GM18907 (cell line): Measurements from ENCODE around the gene CRTAC1.

Source experiments
- ATAC-seq: cut with Tn5 transposase; IDR thresholded peaks from one replicate; pipeline ENCODE4 v1.9.1; 2021; ENCODE audit warnings: mild to moderate bottlenecking, moderate library complexity; ENCODE audit not compliant: unreplicated experiment

The CRTAC1 gene

DNA sequence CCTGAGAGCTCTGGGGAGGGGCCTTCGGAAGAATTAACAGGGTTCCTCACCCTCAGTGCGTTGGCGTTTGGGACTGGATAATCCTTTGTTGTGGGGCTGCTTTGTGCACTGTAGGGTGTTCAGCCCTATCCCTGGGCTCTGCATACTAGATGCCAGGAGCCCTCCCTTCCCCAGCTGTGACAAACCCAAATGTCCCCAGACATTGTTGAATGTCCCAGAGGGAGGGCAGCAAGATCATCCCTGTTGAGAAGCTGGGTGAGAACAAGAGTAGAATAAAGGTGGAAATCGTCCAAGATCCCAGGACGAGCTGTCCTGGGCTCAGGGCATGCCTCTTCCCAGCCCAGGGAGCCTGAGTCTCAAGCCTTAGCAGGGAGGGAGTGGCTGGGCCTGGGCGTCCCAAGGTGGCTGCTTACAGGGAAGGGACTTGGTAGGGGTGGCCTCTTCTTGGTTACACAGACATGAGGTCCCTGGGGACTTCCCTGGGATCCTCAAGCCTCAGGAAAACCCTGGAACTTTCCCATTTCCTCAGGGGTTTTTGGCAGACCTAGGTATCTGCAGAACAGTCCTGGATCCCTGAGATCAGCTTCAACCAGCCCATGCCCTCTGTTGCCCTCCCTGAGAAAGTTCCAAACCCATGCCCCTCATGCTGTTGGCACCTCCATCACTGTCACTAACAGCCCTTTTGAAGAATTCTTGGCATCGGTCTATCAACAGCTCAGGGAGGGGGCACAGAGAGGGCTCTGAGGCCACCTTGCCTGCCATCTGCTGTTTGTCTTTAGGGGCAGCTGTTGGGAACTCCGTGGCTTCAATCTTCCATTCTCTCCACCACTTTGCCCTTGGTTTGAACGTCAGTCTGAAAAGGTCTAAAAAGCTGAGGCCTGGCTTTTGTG, 127.0 kb downstream of the CRTAC1 start:
- ATAC-seq, result no peak

DNA sequence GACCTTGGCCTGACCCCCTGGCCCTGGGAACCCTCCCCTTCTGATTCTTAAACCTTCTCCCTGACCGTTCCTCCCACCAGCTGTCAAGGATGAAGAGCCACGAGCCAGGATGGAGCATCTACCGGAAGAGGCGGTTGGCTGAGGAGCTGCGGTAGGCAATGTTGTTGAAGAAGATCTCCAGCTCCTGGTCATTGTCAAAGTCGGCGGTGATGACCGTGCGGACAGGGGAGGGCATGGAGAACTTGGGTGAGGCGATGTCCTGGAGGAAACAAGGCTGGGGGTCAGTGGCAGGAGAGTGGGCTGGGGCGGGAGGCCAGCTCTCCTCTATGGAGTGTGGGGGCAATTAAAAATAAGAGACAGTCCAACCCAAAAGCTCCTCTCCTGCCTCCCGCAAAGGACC, 129.0 kb downstream of the CRTAC1 start:
- ATAC-seq, result no peak

DNA sequence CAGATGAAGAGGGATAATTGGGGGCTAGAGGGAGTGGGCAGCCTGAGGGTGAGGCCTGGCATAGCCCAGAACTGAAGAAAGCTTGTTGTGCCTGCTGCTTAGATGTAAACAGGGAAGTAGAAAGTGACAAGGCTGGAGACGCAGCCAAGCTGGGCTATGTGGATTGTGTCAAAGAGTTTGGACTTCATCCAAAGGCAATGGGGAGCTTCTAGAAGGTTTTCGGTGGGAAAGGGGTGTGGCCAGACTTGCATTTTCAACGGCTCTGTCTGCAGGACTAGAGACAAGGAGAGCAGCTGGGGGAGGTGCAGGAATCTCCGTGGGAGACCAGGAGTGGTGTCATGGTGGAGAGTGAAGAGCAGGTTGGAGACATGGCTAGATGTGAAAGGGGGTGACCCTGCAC, 132.0 kb downstream of the CRTAC1 start:
- ATAC-seq, result no peak

DNA sequence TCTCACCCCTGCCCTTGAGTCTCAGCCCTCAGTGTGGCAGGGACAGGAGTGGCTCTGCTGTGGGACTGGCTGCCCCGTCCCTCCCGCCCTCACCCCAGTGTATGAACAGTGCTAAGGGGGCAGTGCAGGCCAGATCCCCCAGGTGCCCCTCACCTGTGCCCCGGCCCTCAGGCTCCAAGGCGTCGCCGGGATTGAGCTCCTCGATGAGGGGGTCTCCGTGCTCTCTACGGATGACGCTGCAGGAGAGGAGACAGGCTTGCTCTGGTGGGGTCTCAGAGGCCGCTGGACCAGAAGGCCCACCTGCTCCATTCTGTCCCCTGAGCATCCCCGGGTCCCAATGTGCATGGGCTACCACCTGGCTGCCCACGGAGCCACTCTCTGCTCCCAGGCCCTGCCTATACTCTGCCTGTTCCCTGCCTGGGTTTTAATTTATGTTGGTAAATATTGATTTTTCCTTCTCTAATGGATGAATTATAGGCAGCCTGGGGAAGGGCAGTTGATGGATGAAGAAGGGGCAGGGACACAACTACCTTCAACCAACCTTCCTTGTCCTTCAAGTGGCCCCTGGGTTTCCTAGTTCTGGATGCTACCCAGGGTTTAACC, 133.6 kb downstream of the CRTAC1 start:
- no peak for ATAC-seq

DNA sequence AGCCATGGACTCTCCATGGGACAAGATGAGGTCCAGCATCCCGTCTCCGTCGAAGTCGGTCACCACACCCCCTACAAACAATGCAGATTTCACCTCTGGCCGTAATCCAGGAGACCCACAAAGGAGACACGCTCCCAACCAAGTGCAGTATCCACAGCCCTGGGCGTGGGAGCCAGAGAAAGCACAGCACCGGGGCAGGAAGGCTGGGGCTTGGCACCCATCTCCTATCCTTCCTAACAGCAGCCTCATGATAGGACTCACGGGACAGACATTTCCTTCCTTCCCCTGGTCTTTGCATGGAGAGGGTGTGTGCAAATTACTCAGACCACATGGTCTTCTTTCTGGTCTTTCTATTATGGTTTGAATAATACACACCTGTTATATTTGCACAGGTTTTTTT, 134.5 kb downstream of the CRTAC1 start:
- ATAC-seq, result no peak

DNA sequence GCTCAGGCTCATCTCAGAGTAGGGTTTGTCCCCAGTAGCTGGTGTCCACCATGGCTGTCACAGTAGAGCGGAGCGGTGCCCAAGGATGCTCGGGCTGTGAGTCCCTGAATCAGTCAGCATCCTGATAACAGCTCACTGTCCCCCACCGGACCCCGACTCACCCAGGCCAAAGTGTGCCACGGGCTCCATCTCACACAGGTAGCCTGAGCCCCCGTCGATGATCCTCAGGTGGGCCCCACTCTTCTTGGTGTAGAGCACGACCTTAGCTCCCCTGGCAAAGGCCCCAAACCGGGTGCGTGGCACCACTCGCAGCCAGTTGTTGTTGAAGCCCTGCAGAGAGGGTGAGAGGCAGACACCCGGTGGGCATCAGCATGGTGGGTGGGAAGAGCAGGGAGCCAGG, 135.3 kb downstream of the CRTAC1 start:
- ATAC-seq, result no peak

DNA sequence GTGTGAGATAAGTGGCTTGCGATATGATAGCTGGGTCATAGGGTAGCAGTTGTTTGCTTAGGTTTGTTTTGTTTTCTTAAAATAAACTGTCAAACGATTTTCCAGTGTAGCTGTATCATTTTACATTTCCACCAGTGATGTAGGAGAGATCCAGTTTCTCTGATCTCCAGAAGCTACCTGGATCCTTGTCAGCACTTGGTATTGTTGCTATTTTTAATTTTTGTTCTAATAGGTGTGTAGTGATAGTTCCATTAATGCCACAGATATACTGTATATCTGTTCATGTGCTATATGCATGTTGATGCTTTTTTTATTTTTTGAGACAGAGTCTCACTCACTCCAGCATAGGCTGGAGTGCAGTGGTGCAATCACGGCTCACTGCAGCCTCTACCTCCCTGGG, 136.3 kb downstream of the CRTAC1 start:
- ATAC-seq, result no peak

DNA sequence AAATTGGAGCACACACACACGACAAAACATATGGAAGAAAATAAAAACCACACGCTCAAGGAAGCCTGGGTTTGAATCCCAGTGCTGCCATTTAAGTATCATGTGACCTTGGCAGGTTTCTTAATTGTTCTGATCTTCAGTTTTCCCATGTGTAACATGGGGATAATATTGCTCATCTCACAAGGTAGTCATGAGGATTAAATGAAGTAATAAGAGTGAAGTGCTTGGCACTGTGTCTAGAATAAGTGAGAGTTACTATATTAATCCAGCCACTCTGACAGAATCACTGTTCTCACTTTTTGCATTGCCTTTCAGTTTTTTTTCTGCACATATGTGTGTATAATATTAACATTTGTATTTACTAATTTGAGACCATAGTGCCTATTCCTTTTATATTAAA, 137.5 kb downstream of the CRTAC1 start:
- ATAC-seq, result no peak

DNA sequence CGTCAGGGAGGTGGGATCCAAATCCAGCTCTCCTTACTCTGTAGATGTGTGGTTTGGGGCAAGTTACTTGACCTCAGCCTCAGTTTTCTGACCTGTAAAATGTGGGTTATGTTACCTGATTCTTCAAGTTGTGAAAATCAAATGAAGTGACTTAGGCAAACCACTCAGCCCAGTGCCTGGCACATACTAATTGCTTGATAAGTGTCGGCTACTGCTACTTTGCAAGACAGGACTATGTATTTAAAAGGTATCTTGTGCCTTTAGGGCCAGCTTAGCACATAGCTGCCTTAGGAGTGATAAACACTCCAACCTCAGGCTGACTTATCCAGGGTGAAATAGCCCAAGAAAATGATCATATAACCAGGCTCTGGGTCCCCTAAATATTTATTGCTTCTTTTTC, 137.9 kb downstream of the CRTAC1 start:
- no peak for ATAC-seq

DNA sequence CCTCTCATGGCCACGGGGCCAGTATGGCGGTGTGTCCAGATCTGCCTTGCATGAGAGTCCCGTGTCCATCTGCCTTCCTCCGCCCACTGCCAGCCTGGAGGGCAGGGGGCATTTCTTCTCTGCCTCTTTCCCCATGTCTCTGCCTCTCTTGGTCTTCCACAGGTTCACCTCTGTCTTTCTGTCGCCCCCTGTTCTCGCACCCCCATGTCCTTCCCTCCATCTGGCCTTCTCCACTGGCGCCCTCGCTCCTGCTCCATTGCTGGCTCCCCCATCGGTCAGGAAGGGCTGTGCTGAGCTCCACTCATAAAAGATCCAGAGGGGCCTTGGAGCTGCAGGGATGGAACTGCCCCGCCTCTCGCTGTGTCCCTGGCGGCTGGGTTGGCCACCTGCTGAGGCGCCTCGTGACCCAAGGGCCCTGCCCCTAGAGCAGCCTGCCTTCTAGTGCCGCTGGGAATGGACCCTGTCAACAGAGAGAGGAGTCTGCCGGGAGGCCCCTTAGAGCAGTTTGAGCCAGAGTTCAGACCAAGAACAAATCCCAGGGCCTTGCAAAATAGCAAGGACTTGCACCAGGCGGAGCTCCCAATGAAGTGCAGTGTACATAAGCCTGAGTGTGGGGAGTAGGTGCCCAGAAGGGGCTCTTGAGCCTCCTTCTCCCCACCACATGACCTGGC, 138.8 kb downstream of the CRTAC1 start:
- ATAC-seq, result no peak

DNA sequence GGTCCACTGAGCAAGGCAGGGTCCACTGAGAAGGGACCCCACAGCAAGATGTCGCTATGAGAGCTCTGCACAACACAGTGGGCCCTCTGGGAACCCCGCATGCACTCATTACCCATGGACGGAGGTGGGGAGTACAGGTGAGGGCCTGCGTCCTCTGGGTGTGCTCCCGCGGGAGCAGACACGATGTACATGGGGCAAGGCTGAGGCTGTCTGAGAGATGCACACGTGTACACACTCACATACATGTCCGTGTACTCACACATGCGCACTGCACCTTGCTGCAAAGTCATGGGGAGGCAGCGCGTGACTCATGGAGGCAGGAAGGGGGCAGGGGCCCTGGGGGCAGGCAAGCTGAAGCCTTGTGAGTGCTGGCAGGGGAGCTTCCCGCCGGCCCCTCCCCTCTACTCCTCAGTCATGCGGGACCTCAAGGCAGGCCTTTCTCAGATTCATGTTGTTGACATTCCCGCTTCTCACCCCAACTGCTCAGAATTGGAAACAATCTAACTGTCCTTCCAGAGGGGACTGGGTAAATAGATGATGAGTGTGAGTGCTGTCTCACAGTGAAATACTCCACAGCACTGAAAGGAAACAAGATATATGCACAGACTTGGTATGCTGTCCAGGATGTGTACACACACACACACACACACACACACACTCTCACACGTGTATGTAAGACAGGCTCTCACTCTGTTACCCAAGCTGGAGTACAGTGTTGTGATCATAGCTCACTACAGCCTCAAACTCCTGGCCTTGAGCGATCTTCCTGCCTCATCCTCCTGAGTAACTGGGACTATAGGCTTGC, 140.8 kb downstream of the CRTAC1 start:
- no peak for ATAC-seq

DNA sequence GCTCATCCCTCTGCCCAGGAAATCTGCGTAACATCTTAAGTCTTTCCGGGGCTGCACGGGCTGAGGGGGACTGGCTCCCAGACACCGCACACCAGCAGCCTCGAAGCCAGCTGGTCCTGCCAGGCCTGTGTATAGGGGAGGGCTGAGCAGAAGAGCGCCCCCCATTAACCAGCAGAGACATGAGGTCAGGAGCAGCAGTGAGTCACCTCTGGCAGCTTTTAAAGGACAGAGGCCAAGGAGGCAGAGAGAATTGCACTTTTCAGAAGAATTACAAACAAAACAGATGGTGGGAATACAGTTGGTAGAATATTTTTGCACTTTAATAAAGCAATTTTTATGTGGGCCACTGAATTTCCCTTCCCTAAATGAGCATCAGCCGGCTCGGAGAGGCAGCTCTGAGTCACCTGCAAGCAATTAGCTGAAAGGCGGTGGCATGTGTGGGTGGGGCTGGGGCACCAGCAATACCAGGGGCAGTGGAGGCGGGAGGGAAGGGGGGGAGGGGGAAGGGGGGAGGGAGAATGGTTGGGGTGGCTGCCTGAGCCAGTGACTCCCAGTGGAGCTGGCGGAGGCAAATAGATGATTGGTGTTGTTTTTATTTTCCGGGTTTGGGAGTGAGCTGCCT, 141.7 kb downstream of the CRTAC1 start:
- no peak for ATAC-seq

DNA sequence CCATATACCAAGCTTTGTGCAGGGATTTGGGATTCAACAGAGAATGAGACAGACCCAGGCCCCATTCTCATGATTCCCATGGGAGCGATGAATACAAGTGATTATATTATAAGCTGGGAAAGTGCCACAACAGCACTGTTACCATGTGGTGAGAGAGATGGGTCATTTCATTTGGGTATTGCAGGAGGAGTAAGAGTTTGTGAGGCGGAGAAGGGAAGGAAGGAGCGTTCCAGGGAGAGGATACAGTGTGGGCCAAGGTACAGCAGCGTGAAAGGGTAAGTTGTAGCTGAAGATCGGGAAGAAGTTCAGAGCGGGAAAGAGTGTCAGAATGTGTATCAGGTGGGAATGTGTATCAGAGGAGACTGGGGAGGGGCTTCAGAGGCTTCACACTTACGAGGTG, 142.3 kb downstream of the CRTAC1 start:
- ATAC-seq, result no peak

DNA sequence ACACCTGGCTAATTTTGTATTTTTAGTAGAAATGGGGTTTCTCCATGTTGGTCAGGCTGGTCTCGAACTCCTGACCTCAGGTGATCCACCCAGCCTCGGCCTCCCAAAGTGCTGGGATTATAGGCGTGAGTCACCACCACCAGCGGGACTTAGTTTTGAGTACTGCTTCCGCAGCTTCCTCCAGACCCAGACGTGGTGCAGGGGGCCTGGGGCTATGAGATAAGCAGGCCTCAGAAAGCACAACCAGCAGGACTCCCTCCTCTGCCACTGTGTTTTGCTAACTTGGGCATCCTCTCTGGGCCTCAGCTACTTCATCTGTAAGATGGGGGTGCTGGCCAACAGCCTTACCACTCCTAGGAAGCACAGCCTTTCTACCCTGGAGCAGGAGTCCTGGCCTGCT, 143.0 kb downstream of the CRTAC1 start:
- ATAC-seq, result no peak

DNA sequence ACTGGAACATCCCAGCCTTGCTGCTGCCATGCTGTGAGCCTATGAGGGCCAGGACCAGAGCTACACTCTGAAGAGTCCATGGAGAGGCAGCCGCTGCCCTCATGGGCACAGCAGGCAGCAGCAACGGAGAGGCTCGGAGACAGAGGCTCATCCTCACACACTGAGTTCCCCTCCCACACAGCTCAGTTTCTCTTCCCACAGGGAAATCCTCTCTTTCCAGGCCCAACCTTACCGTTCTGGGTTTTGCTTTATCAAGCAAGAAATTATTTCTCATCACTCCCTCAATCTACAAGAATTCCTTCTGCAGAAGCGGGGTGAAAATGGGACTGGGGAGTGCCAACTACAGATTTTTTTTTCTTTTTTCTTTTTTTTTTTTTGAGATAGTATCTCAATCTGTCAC, 144.1 kb downstream of the CRTAC1 start:
- no peak for ATAC-seq

DNA sequence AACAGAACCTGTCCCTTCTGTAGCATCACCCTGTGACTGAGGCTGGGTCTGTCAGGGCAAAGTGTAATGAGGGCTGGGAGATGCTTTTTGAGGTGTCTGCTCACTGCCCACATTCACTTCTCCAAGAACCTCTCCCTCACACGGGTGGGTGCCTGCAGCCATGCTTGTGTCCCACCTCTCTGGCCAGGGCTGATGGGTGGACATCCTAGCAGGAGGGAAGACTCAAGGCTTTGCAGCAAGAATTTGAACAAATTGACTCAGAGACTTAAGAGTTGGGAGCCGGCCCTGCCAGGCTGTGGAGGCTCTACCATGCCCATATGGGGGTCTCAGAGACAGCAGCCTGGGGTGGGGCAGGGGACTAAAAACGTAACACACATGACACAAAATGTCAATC, 147.3 kb downstream of the CRTAC1 start:
- no peak for ATAC-seq

DNA sequence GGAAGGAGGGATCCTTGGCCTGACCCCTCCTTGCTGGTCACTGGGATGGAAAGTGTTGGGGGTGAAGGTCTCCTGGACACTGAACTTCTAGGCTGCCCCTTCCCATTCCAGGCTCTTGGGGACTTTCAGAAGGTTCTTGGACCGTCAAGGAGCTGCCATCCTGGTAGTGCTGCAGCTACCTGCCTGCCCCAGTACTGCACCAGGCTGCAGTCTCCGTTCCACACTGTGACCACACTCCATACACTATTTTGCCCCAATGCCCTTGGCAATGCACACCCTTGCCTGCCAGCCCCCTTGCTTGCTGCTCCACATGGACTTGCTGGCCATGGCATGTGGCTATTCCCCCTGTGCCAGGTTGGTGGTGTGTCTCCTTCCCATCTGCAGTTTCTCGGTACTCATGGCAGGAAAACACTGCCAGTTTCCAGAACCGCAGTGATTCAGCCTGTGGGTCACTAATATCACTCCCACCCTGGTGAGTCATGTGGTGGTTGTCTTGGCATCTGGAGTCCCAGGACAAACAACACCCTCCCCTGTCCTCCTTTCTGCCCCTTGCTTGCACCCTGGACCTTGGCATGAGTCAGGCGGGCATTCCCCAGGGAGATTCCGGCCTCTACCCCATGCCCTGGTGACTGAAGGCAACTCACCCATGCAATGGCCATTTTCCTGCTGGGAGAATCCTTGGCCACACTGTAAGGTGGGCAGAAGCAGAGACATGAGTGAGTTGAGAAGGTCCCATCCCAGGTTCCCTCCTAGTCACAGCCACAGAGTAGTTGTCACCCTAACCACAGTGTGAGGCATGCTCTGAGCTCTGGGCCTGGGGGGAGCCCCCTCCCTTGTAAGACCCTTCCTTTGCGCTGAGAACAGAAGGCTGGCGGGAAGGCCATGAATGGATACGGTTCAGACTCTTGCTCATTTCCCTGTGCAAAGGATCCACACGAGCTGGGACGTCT, 148.0 kb downstream of the CRTAC1 start:
- no peak for ATAC-seq

DNA sequence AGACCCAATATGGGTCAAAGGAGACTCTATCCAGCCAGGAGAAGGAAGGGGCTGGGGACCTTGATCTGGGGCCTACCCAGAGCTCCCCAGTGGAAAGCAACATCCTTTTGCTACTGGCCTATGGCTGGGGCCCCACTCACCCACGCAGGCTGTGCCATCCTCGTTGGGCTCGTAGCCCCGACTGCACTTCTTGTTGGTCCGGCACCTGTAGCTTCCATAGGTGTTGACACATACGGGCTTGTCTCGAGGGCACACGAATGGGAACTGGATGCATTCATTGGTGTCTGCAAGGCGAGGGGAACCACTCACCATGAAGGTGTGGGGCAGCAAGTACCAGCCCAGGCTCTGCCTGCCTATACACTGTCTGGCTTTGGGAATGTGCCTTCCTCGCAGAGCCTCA, 150.3 kb downstream of the CRTAC1 start:
- ATAC-seq, result no peak

DNA sequence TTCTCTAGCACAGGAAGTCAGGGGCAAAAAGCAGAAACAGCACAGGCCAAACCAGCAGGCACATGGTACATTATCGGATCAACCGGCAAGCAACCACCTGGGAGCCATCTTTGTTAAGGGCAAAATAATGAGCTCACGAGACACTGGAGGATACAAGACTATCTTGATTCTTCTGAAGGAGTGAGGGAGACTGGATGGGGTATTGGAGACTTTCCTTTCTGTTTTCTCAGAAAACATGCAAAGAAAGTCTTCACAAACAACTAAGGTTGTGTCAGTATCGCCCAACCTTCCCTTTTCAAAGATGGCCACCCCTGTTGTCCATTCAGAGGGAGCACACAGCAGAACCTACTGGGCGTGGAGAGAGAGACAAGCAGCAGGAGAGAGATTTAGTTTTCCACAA, 151.2 kb downstream of the CRTAC1 start:
- no peak for ATAC-seq

DNA sequence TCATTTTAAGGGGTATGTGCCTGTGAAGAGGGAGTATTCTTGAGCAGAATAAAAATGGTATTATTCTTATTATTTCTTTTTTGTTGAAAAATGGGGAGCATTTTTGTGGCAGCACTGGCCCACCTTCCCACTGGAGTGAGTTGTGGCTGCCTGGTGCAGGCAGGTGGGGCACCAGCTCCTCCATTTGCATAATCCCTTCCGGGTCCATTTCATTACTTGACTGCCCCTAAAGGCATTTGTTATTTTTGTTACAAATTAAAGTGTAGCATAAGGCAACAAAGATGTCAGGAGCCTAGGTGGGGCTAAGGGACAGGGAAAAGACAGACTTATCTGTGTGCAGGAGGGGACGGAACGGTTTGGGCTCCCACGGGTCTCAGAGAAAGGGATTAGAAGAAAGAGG, 154.0 kb downstream of the CRTAC1 start:
- ATAC-seq, result no peak
